ENCODE results near the gene PARP12.

GRCh38 chr7:140079121-140079536 is 16.4 kb upstream of the PARP12 start:
- TF ChIP-seq, protein P1, sequence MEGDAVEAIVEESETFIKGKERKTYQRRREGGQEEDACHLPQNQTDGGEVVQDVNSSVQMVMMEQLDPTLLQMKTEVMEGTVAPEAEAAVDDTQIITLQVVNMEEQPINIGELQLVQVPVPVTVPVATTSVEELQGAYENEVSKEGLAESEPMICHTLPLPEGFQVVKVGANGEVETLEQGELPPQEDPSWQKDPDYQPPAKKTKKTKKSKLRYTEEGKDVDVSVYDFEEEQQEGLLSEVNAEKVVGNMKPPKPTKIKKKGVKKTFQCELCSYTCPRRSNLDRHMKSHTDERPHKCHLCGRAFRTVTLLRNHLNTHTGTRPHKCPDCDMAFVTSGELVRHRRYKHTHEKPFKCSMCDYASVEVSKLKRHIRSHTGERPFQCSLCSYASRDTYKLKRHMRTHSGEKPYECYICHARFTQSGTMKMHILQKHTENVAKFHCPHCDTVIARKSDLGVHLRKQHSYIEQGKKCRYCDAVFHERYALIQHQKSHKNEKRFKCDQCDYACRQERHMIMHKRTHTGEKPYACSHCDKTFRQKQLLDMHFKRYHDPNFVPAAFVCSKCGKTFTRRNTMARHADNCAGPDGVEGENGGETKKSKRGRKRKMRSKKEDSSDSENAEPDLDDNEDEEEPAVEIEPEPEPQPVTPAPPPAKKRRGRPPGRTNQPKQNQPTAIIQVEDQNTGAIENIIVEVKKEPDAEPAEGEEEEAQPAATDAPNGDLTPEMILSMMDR (IDR thresholded peaks at IDR 0.05) = no peak
- no peak for TF ChIP-seq POLR2A (IDR thresholded peaks at IDR 0.05)

Measured in thyroid gland (tissue), 4 donors.